ENCODE measurements around the gene RHBDF2. TPM values are rescaled to one million over a fixed set of nuclear protein-coding genes. Genes with fewer than 3 reads are reported as not detected.

RHBDF2 gene
- total RNA-seq, 1 donor from 2014 or later, result 11.8 TPM

DNA sequence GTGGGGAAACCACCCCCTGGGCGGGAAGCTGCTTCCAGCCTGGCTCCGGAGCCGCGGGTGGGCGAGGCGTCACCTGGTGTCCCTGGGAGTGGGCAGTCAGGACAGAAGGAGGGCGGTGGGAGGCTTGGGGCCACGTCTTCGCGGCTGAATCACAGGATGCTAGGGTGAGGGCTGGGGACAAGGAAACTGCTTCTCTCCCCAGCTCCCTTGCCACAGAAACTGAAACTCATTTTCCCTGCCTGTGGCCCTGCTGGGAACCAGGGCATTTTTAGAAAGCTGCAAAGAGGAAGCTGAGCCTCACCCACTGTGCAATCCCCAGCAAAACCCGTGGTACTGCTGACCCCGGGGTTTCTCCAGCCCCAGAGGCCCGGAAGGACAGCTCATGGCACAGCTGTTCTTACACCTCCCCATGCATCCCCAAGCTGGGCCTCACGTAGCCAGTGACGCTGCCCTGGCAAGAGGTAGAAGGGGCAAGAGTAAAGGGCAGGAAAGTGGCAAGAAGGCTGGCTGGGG lies 8.2 kb downstream of the RHBDF2 start:
- Mint-ChIP-seq H3K36me3 (ENCODE audit: insufficient read depth) (no peaks in the 10 kb centered on the region), H3K27ac (no peak overlapping the region), H3K27me3 (peaks cover 13% of the 10 kb centered on the region), H3K9me3 (ENCODE audit: low read depth) (no peaks in the 10 kb centered on the region), H3K4me3 (ENCODE audit: low read depth) (no peak overlapping the region), H3K4me1 (ENCODE audit: low read depth) (peaks cover 6% of the 10 kb centered on the region)
- DNase-seq (ENCODE audit: low spot score, unreplicated experiment), result no peak
- TF ChIP-seq, protein P1, sequence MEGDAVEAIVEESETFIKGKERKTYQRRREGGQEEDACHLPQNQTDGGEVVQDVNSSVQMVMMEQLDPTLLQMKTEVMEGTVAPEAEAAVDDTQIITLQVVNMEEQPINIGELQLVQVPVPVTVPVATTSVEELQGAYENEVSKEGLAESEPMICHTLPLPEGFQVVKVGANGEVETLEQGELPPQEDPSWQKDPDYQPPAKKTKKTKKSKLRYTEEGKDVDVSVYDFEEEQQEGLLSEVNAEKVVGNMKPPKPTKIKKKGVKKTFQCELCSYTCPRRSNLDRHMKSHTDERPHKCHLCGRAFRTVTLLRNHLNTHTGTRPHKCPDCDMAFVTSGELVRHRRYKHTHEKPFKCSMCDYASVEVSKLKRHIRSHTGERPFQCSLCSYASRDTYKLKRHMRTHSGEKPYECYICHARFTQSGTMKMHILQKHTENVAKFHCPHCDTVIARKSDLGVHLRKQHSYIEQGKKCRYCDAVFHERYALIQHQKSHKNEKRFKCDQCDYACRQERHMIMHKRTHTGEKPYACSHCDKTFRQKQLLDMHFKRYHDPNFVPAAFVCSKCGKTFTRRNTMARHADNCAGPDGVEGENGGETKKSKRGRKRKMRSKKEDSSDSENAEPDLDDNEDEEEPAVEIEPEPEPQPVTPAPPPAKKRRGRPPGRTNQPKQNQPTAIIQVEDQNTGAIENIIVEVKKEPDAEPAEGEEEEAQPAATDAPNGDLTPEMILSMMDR (IDR thresholded peaks at IDR 0.05; ENCODE audit: unreplicated experiment), result no peak

GRCh38 chr17:76492123-76492988 lies 8.9 kb downstream of the RHBDF2 start:
- Mint-ChIP-seq H3K9me3 (ENCODE audit: low read depth) (no peaks in the 10 kb centered on the region), H3K27ac (no peak overlapping the region), H3K4me1 (ENCODE audit: low read depth) (peaks cover 5% of the 10 kb centered on the region), H3K4me3 (ENCODE audit: low read depth) (no peak overlapping the region), H3K27me3 (peaks cover 9% of the 10 kb centered on the region), H3K36me3 (ENCODE audit: insufficient read depth) (no peaks in the 10 kb centered on the region)
- TF ChIP-seq, protein P1 (IDR thresholded peaks at IDR 0.05; ENCODE audit: unreplicated experiment), result no peak
- DNase-seq (ENCODE audit: low spot score, unreplicated experiment), result no peak

DNA sequence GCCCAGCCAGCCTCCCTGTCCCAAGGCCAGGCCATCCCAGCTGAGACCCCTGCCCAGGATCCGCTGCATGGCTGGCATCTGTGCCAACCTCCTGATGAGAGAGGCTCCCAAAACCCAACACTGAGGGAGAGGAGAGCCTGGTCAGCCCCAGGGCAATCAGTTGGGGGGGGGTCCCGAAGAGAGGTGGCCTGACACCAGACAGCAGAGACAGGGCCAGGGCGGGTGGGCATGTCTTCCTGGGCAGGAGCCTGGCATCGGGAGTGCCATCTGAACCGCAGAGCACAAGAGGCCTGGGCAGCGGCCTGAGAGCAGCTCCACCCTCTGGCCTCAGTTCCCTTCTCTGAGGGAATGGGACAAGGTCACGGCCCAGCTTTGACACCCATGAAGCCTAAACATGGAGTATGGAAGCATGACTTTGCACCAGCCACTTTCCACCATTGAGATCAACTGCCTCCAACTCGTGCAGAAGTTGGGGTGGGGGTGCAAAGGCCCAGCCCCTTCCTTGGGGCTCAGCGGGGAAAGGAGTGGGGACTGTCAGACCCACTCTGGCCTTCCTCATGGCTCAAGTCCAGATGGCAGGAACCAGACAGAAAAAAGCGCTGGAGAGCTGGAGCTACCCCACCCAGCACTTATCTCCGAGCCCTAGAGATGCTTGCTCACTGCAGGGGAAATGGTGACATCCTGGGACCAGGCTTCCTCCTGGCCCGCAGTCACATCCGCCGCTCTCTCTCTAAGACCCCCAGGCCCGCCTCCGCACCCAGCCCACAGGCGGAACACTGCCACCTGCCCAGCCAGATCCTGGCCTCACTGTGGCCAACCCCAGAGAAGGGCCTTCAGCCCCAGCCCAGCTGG lies 9.7 kb downstream of the RHBDF2 start:
- no peaks in the 10 kb centered on the region for H3K9me3 Mint-ChIP-seq (ENCODE audit: low read depth)
- TF ChIP-seq, protein P1 (IDR thresholded peaks at IDR 0.05; ENCODE audit: unreplicated experiment), result no peak

DNA sequence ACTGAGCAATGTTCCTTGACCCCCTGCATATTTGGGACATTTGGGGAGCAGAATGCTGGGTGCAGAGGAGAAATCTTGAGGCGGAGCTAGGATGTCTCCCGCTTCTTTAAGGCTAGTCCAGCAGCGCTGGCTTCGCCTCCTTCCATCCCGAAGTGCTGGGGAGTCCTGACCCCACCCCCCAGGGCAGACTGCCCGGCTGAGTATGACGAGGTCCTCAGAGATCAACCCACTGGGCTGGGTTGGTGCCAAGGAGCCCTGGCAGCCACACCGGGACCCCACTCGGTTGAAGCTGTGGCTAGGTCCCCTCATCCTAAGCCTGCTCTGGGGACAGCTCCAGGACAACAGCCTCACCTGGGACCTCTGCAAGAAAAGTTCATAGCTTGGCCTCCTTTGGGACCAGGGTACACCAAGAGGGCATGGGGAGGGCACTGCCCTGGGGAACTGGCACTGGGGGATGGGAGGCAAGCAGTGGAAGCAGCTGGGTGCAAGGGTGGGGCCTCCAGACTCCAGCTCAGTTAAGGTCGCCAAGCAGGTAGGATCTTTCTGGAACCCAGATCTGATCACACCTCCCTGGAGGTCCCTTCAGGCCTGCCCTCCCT lies 11.0 kb downstream of the RHBDF2 start:
- no peak overlapping the region for H3K27ac Mint-ChIP-seq
- H3K9me3 Mint-ChIP-seq (ENCODE audit: low read depth), result no peaks in the 10 kb centered on the region
- H3K36me3 Mint-ChIP-seq (ENCODE audit: insufficient read depth), result no peaks in the 10 kb centered on the region
- DNase-seq (ENCODE audit: low spot score, unreplicated experiment), result no peak
- TF ChIP-seq, protein P1 (IDR thresholded peaks at IDR 0.05; ENCODE audit: unreplicated experiment), result no peak
- H3K4me3 Mint-ChIP-seq (ENCODE audit: low read depth), result no peak overlapping the region
- H3K27me3 Mint-ChIP-seq, result peaks cover 8% of the 10 kb centered on the region
- H3K4me1 Mint-ChIP-seq (ENCODE audit: low read depth), result peaks cover 5% of the 10 kb centered on the region

More for the DNA sequence above, 9.7 kb downstream of the RHBDF2 start:
- H3K4me1 Mint-ChIP-seq (ENCODE audit: low read depth), result peaks cover 5% of the 10 kb centered on the region
- H3K4me3 Mint-ChIP-seq (ENCODE audit: low read depth), result no peak overlapping the region
- DNase-seq (ENCODE audit: low spot score, unreplicated experiment), result no peak
- H3K27me3 Mint-ChIP-seq, result peaks cover 8% of the 10 kb centered on the region
- no peak overlapping the region for H3K27ac Mint-ChIP-seq
- no peaks in the 10 kb centered on the region for H3K36me3 Mint-ChIP-seq (ENCODE audit: insufficient read depth)
